GF-D8 (cell line): ENCODE data around the gene JADE3.
"Not testable (repeated sequence)": the region's sequence is repeated elsewhere in the genome, so short reads cannot be mapped to it uniquely, and the experiment has no call there.

Source experiments
- DNase-seq: peaks from one replicate; lab custom pipeline; 2025; lab: John Stamatoyannopoulos, UW

JADE3 gene

DNA sequence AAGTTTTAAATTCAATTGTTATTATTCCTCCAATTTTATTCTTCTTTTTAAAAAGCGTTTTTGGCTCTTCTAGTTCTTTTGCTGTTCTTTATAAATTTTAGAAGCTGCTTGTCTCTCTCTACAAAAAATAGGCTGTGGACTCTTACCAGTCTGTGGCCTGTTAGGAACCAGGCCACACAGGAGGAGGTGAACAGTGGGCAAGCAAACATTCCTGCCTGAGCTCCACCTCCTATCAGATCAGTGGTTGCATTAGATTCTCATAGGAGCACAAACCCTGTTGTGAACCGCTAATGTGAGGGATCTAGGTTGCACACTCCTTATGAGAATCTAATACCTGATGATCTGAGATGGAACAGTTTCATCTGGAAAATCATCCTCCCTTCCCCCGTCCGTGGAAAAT is 23.1 kb downstream of the JADE3 start:
- DNase-seq: no peak

GRCh38 chrX:46938589-46938988 is 26.4 kb downstream of the JADE3 start:
- DNase-seq: no peak

- DNase-seq: no peak
These were observed 29.1 kb downstream of the JADE3 start for GRCh38 chrX:46941341-46941740.

GRCh38 chrX:46953137-46953527 is 40.9 kb downstream of the JADE3 start:
- peak; percentile 5 for DNase-seq

GRCh38 chrX:46953597-46953996 is 41.4 kb downstream of the JADE3 start:
- peak; percentile 42 for DNase-seq

GRCh38 chrX:46954716-46955115 is 42.5 kb downstream of the JADE3 start:
- no peak for DNase-seq

DNA sequence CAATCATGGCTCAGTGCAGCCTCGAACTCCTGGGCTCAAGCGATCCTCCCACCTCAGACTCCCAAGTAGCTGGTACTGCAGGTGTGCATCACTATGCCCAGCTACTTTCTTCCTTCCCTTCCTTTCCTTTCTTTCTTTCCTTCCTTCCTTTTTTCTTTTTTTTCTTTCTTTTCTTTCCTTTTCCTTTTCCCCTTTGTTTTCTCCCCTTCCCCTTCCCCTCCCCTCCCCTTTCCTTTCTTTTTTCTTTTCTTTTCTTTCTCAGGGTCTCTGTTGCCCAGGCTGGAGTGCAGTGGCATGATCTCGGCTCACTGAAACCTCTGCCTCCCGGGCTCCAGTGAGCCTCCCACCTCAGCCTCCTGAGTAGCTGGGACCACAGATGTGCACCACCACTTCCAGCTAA is 44.4 kb downstream of the JADE3 start:
- DNase-seq: not testable (repeated sequence)

GRCh38 chrX:46957297-46957696 is 45.1 kb downstream of the JADE3 start:
- no peak for DNase-seq

GRCh38 chrX:46959101-46959500 is 46.9 kb downstream of the JADE3 start:
- DNase-seq: no peak

DNA sequence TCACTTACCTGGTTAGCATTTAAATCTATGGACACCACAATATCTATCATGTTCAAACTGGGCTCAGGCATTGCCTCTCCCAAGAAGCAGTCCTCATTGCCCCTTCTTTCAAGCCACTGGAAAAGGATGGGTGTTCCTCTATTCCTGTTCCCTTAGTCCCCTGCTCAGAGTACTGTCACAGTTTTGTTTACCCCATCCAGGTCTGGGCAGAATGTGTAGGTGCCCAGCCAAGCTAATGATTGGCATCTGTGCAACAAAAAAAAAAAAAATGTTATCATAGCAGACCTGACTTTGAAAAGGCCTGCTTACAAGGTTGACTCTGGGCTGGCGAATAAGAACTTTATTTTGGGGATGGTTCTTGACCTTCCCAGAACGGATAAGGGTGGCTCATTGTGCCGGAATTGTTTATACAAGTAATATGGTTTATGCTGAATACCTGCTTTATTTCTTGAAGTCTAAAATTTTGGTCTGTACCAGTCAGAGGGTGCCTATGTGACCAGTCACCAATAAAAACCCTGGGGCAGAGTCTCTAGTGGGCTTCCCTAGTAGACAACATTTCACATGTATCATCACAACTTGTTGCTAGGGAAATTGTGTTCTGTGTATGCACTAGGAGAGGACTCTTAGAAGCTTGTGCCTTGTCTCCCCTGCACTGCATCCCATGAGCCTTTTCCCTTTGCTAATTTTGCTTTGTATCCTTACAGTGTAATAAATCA is 47.9 kb downstream of the JADE3 start:
- no peak for DNase-seq

GRCh38 chrX:46961097-46961496 is 48.9 kb downstream of the JADE3 start:
- DNase-seq: no peak

- DNase-seq: no peak
These were observed 49.5 kb downstream of the JADE3 start for GRCh38 chrX:46961574-46962283.

DNA sequence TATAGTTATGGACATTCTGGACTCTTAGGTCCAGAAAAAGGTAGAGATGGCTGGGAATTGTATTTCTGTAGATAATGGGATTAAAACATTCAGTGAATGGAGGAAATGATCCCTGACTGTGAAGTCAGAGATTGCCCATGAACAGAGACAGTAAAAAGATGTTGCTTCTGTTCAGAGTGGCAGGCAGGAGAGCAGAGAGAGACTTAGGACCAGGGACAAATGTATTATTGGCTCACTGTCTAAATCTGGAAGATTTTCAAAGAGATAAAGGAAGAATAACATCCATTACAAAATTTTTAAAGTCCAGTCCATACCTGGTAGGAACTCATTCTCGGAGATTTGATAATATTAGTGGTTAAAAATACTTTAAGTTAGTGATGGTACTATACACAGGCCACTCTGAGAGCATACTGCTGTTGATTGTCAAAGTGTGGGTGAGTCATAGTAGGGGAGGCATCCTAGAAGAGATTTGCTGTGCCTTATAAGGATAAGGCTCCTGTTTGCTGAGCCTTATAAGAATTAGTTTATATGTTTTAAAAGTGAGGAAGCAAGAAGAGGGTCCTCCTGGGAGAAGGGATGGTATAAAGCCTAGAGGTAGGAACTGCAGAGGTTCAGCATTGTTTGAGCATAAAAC is 53.0 kb downstream of the JADE3 start:
- no peak for DNase-seq

DNA sequence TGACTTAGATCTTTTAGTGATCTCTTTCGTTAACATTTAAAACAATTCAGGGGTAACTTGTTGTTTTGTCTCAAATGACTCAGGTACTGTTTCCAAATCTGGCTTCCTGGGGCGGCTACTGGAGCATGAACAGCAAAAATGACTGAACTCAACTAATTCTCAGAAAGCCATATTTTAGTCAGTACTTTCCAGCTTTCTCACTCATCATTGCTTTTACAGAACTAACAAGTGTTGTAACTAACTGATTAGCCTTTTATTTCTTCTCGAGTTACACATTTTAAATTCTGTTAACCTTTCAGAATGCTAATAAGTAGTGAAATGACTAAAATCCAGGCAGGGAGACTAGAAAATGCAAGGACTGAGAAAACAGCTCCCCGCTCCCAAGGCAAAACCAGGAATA is 55.3 kb downstream of the JADE3 start:
- no peak for DNase-seq

- not testable (repeated sequence) for DNase-seq
These were observed 64.8 kb downstream of the JADE3 start for GRCh38 chrX:46977046-46977445.

- DNase-seq: peak; percentile 16
These were observed 66.4 kb downstream of the JADE3 start for GRCh38 chrX:46978341-46979291.

DNA sequence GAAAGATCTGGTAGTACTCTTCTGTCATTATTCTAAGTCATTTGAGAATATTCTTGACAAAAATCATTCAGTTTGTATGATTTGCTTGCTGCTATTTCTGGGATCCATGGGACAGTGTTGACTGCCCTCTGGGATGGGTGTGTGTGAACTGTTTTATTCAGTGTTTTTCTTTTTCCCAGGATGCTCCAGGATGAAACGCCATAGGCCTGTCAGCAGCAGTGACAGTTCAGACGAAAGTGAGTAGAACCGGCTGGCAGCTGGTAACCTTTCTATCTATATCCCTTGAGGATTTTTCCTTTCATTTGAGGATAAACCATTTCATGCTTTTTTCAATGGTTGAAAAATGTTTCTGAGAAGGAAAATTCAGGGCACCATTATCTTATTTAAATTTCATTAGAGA is 72.5 kb downstream of the JADE3 start:
- no peak for DNase-seq

DNA sequence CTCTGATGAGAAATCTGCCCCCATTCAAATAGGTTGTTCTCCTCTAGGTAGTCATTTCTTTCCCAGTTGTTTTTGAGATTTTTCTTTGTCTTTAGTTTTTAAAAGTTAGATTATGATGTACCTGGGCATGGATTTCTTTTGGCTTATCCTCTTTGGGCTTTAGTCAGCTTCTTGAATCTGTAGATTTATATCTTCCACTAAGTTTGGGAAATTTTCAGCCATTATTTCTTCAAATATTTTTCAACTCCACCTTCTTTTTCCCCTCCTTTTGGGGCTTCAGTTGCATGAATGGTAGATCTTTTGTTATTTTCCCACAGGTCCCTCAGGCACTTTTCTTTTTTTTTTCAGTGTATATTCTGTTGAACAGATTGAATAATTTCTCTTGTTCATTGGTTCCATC is 77.3 kb downstream of the JADE3 start:
- no peak for DNase-seq

DNA sequence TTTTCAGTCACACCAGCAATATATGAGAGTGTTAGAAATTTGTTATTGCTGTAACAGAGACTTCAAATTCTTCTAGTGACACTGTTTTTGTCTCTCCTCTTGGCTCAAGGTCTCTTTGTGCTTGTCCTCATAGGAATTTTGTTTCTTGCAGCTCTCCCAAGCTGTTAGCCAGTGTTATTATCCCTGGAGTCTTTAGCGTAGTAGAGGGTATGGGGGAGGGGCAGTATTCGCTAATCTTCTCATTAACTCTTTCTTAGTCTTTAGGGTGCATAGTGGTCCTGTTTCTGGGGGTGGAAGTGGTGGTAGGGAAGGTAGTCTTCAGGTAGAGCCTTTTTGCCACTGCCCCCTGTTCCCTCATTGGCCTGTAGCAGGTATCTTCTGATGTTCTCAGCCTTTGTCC is 79.4 kb downstream of the JADE3 start:
- DNase-seq: no peak

GRCh38 chrX:46992070-46992469 is 79.8 kb downstream of the JADE3 start:
- DNase-seq: no peak

DNA sequence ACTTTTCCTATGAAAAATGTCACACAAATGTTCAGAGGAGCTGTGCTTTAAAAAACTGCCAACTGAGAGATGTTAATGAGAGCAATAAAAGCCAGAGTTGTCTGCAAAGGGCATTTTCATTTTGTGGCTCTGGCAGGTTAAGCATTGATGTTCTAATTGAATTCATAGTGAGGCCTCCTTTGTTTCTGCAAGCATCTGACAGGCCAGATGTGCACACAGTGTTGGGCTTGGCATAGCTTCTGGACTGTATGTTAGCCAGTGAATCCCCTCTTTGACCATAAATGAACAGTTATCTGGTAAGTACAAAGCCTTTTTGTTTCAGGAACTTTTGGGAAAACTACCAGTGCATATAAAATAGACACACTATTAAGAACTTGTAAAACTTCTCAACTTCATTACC is 81.9 kb downstream of the JADE3 start:
- DNase-seq: no peak

GRCh38 chrX:47012131-47012530 is 99.9 kb downstream of the JADE3 start:
- DNase-seq: no peak
